GM18517 (cell line): Measurements from ENCODE around the gene INHA.

Source experiments
- ATAC-seq: cut with Tn5 transposase; IDR thresholded peaks from one replicate; pipeline ENCODE4 v1.9.1; 2021; ENCODE audit warnings: mild to moderate bottlenecking, moderate library complexity; ENCODE audit not compliant: unreplicated experiment

INHA gene

DNA sequence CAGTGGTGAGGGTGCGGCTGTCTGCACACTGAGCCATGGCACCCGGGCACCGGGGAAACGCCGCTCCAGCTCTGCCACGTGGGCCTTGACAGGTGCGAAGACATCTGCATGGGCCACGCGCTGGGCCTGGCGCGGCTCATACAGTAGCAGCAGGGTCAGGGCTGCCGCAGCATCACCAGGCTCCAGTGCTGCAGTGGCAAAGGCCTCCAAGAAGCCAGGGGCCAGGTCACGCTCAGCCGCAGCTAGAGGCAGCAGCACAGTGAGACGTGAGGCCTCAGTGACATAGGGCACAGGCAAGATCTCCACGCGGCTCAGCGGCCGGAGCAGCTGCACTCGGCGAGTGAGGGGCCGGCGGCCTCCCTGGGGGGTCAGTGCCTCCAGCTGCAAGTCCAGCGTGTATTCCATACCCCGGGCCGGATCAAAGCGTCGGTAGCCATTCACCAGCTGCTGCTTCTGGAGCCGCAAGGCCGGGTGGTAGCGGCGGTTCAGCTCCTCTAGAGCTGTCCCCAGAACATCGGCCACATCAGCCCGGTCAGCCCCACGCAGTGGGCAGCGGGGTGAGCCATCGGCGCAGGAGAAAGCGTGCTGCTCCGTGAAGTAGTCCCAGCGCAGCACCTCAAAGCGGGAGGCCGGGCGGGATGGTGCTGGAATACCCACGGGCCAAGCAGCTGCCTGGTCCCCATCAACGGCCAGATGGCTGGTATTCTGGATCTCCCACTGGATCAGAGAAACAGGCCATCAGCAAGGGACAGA lies 32.0 kb upstream of the INHA start:
- ATAC-seq: no peak

DNA sequence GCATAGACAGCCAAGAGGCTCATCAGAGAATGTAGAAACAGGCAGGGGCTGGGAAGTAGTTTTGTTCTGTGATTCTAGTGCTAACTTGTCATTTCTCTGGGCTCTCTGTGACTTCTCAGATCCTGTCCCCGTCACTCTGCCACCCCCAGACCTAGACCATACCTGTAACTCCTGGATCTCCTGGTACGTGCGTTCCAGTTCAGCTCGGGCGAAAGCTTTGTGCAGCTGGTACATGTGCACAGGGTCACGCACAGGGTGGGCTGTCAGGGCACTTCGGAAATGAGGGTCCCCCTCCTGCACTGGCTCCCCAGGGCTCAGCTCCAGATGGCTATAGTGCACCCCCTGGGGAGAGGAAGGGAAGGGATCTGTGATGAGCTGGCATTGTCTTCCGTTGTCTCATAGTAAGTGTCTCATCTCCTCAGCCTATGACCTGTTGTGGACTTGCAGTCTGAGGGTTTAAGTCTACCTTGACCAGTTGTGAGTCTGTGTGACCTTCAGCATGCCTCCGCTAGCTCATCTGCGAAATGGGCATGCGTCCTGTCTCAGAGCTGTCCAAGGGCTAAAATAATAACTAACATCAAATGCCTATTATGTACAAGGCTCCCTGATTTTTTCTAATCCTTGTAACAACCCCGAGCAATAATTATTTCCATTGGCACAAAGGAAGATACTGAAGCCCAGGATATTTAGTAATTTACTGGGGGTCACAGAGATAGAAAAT lies 31.2 kb upstream of the INHA start:
- ATAC-seq: no peak

DNA sequence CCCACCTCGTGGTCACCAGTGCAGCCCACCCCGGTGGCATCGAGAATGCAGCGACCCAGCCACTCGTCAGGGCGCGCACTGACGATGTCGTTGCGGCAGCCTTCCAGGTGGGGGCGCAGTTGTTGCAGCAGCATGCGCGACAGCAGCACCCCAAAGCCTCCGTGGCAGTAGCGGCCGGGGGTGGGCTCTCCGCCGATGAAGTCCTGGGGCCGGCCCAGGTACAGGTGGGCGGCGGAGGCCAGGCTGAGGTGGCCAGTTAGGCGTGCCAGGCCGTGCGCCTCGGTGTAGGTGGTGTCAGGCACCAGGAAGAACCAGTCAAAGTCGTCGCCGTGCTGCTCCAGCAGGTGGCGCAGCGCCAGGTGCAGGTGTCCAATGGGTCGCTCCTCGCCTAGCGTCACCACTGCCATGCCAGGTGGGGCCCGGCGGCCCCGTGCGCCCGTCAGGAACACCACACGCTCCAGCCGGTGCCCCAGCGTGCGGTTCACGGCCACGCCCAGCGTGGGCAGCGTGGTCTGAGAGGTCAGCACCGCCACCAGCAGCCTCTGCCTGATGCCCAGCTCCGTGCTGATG lies 30.4 kb upstream of the INHA start:
- peak; percentile 62 for ATAC-seq

DNA sequence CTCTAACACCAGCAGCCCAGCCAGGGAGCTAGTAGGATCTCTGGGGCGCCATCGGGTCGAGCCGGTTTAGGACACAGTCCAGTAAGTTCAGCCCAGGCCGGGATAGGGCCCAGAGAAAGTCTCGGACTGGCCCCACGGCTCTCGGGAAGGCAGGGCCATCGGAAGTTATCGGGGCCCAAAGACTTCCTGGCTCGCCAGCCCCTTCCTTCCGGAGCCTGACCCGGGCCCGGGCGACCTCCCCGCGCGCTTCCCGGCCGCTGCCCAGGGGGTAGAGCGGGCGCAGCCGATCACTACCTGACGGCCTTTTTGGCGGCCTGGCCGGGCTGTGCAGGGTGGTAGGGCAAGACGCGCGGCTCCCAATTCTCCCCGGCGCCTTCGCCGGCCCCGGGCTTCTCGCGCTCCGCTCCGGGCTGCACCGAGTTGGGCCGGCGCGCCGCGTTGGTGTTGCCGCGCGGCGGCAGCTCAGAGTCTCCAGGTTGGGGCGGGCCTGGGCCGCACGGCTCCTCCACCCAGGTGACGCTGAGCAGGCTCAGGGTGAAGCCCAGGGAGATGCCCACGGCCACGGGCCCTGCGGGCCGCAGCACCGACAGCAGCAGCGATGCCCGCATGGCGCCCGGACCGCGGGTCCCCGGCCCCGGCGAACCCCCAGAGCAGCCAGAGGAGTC lies 29.0 kb upstream of the INHA start:
- peak; percentile 33 for ATAC-seq

DNA sequence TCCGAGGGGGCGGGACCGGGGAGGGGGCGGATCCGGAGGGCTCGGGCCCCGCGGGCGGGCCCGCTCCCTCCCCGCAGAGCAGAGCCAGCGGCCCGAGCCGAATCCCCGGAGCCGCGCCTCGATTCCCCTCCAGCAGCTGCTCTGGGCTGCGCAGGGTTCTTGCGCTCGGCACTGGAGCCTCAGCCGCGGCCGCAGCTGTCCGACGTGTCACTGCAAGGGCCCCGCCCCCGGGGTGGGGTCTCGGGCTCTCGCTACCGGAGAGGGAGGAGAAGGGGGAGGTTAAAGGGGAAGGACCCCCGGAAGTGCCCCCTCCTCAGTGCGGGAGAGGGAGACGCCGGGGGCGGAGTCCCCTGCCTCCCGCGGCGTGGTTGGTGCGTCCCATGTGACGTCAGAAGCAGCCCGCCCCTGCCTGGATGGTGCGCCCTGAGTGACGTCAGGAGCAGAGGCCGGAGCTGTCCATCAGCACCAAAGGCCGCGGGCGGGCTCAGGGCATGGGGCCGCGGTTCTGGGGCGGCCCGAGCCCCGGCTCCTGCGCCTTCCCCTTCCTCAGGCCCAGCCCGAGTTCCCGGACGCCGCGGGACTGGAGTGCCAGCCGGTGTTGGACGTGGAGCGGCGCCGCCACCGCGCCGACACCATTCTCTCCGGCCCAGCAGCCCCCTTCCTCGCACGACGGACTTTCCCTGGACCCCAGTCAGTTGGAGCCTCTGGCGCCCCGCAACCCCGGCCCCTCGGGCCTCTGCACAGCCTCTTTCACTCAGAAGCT lies 28.3 kb upstream of the INHA start, which contains the start of the genes CHPF and TMEM198:
Gene CHPF (minus strand): TSS at position 214 of the 763 bp plus-strand sequence. CDS start 271 bp downstream, outside the sequence.
Gene TMEM198 (plus strand): TSS at position 433 of the 763 bp plus-strand sequence. CDS start 700 bp downstream, outside the sequence.
- peak; percentile 68 for ATAC-seq

DNA sequence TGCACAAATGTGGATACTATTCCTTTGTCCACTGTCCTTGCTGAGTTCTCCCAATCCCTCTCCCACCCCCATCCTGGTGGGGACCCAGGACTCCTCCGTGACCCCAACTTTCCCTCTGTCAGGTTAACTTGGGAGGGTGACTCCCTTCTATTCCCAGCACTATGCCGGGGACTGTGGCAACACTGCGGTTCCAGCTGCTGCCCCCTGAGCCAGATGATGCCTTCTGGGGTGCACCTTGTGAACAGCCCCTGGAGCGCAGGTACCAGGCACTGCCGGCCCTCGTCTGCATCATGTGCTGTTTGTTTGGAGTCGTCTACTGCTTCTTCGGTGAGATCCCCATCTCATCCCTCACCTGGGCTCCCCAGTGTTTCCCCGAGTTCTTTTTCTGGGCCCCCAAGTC lies 27.5 kb upstream of the INHA start:
- ATAC-seq: no peak

DNA sequence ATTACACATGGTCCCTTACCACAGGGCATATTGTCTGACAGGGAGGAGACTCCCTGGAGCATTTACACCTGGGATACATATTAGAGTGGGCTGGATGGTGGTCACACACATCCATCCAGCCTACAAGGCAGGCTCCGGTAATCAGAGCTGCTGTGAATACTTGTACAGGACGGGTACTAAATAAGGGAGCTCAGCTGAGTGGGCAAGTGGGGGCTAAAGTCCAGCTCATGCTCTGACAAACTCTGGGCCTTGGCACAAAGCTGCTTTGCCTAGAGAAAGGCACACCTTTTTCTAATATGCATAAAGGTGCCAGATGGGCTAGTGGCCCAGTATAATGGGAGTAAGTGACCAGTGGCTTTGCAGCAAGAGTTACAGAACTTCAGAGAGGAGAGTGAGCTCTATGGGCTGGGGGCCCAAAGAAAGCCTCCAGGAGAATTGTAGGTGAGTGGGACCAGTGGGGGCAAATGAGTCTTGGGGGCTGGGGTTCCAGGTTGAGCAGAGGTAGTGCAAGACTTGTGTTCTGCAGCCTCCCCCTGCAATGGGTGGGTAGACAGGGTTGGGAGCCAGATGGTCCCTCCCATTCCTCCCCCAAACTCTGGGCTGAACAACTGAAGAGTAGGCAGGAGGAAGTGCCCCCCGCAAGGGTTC lies 26.7 kb upstream of the INHA start:
- no peak for ATAC-seq

DNA sequence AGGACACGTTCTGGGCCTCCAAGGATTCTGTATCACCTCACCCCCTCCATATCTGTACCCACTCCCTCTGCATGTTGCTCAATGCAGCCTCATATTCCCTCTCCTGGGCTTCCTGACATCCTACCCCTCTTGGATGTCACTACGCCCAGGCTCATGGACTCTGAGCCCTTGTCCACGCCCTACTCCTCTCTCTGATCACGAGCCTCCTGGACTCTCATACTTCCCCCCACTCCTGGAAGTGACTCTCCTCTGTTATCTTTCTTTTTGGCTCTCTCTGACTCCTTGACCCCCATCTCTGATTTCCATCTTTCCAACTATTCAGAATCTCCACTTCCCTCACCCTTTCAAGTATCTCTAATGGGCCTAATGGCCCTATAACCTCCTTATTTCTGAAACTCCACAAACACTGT lies 26.2 kb upstream of the INHA start:
- no peak for ATAC-seq

DNA sequence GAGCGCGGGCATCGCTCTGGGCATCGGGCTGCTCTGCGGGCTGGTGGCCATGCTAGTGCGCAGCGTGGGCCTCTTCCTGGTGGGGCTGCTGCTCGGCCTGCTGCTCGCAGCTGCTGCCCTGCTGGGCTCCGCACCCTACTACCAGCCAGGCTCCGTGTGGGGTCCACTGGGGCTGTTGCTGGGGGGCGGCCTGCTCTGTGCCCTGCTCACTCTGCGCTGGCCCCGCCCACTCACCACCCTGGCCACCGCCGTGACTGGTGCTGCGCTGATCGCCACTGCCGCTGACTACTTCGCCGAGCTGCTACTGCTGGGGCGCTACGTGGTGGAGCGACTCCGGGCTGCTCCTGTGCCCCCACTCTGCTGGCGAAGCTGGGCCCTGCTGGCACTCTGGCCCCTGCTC lies 24.5 kb upstream of the INHA start:
- no peak for ATAC-seq

DNA sequence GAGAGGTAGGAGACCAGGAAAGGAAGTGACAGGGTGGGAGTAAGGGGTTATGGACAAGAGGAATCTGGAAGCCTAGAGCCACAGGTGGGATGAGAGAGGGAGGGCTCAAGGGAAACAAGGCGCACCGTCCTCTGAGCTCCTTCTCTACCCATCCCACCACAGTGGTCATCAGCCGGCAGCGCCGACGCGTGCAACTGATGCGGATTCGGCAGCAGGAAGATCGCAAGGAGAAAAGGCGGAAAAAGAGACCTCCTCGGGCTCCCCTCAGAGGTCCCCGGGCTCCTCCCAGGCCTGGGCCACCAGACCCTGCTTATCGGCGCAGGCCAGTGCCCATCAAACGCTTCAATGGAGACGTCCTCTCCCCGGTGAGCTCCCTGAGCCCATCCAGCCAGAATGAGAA lies 23.1 kb upstream of the INHA start:
- no peak for ATAC-seq

DNA sequence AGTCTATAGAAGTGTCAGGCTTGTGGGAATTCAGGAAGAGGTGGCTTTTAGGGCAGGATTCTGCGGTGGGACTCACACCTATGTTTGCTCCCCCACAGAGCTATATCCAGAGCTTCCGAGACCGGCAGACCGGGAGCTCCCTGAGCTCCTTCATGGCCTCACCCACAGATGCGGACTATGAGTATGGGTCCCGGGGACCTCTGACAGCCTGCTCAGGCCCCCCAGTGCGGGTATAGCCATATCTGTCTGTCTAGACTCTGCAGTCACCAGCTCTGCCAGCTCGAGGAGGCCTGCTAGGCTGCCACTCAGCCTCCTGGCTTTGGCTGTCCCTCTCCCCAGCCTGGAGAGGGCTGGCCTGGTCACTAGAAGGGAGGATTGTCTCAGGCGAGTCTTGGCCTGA lies 22.5 kb upstream of the INHA start:
- no peak for ATAC-seq

DNA sequence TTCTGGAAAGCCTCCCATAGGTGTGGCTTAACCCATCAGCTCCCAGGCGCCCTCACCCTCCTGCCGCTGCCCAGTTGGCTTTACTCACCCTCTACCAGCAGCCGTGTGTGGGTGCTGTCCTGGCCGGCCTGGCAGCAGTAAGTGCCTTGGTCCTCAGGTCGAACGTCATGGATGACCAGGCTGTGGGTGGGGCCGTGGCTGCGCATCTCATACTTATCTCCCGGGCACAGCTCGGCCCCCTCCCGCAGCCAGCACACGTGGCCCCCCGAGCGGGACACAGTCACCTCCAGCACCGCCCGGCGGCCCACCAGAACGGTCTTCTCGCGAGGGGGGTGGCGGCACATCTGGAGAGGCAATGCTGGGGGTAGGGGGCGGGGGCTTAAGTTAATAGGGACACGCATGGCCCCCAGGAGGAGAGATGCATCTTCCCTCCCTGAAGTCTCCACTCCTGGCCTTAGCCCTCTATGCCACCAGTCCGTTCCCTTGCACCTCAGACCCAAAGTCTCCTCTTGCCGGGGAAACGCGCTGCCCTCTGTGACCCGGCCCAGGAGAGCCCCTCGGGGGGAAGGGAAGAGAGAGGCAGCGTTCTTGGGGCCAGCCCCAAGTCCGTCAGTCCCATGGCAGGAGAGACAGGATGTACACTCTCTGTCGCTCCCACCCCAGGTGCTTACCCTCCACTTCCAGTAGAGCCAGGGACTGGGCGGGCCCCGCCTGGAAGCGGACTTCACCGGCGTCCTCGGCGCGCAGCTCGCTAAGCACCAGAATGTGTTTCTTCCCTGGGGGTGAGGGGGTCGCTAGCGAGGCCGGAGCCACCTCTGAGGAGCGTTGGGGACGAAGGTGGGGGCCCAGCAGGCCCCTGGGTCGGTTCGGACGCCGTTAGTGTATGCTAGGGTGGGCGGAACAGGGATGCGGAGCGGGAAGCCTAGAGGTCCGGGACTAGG lies 20.4 kb upstream of the INHA start:
- peak; percentile 16 for ATAC-seq

DNA sequence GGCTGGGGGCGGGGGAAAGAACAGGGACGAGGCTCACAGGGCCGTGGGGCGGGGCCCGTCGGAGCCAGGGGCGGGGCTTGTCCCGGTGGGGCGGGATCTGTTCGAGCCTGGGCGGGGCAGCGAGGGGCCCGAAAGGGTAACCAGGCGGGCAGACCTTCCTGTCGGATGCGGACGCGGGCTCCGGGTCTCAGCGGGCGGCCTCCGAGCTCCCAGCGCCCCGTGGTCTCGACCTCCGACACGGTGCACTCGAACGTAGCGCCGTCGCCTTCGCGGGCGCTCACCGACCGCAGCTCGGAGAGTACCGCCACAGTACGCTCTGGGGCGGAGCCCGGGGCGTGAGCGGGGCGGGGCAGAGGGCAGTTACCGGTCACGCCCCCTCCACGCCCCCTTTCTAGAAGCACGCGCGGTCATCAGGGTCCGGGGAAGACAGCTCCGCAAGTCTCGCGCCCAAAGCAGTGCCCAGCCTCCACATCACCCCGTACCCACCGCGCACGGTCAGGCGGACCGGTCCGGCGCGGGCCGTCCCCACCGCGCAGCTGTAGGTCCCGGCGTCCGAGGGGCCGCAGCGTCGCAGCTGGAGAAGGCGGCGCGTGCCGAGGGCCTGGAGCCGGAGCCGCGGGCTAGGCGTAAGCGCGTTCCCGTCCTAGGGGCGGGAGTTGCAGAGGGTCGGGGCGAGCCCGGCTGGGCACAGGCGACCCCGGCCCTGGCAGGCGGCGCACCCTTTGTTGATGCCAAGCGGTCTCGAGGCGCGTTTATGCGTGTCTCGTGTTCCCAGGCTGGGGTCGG lies 19.5 kb upstream of the INHA start:
- peak; percentile 90 for ATAC-seq

DNA sequence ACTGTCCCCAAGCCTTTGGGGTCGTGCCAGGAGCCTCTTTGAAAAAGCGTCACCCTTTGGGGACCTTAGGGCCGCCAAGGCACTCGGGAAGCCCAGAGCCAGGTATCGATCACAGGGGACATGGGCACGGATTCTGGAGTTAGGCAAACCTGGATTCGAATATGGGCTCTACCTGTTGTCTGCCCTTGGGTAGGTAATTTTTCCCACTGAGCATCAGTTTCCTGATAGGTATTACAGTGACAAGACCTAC lies 19.0 kb upstream of the INHA start:
- no peak for ATAC-seq

DNA sequence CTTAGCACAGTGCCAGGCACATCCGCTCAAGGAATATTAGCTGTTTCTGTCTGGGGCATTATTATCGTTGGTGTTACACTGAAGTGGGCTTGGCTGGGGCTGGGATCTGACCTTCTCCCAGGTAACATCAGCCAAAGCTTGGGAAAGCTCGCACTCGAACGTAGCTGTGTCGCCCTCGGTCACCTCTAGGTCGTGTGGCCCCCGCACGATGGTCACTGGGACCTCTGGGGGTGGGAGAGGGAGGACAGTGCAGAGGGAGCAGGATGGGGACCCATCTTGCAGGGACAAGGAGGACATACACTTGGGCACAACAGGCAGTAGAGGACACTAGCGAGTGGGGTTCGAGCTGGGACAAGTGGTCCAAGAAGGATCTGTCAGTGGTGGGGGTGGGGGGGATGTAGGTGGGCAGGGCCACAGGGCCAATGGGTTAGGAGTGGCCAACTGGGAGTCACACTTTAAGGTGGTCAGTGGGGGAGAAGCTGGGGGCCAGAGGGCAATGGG lies 18.6 kb upstream of the INHA start:
- ATAC-seq: no peak

DNA sequence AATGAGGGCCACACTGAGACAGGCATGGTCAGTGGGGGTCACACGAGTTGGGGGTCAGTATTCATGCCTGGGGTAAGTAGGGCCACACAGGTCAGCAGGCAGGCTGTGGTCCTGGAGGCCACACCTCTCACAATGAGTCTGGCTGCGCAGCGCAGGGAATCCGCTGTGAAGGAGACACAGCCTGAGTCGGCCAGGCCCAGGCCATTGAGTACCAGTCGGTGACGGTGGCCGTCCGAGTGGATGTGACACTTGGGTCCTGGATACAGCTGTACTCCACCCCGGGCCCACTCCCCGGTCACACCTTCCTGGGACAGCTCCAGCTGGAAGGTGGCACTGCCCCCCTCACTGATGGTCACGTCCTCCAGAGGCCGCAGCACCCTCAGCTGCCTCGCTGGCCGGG lies 17.8 kb upstream of the INHA start:
- no peak for ATAC-seq

DNA sequence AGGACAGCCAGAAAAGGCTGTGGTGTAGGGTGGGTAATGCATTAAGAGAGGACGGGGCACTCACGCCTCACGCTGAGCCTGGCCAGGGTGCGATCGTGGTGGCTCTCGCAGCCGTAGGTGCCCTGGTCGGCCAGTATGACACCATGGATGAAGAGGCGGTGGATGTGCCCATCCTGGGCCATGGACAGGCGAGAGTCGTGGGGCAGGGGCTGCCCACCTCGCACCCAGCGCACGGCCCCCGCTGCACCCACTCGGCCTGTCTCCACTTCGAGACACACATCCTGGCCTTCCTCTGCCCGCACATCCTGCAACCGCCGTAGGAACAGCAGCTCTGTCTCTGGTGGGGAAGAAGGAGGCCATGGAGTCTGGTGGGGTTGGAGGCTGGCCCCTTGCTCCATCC lies 16.2 kb upstream of the INHA start:
- ATAC-seq: no peak

DNA sequence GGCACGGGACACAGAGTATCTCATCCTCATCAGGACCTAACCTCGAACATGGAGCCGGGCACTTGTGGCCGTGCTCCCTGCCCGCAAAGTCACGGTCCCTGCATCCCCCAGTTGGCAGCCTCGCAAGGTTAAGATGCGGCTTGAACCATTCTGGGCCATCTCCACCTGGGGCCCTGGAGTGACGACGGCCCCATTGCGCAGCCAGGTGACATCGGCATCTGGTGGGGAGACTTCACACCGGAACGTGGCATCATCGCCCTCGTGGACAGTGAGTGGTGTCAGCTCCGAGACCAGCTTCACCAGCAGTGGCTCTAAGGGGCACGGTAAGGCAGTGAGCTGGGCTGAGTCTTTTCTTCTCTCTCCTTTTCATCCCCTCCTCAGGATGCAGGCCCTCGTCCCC lies 15.7 kb upstream of the INHA start:
- ATAC-seq: no peak
